Lower lobe of right lung (tissue), 2 donors: ENCODE results near the gene CBX6. TPM values are rescaled to one million over a fixed set of nuclear protein-coding genes. Genes with fewer than 3 reads are reported as not detected.

Source experiments
- ATAC-seq, 2 donors: fragments of 200-7000 bp; cut with Tn5 transposase; one replicate each; pipeline ENCODE4 v1.9.1; 2020 to 2022; ENCODE audit warnings: mild to moderate bottlenecking in 2 of 2, moderate library complexity in 2 of 2
- DNase-seq: peaks from one replicate; pipeline ENCODE4 v3.0.0-alpha.2; 2020
- H3K27ac ChIP-seq: fragments of 200-600 bp; one replicate; pipeline ENCODE4 v1.8.0; 2022
- H3K27me3 ChIP-seq: fragments of 200-600 bp; one replicate; pipeline ENCODE4 v1.8.0; 2022; ENCODE audit warnings: low read depth
- H3K36me3 ChIP-seq: fragments of 200-600 bp; one replicate; pipeline ENCODE4 v1.8.0; 2022; ENCODE audit warnings: mild to moderate bottlenecking
- H3K4me1 ChIP-seq: fragments of 200-600 bp; one replicate; pipeline ENCODE4 v1.8.0; 2022
- H3K4me3 ChIP-seq: fragments of 200-600 bp; one replicate; pipeline ENCODE4 v1.8.0; 2022; ENCODE audit warnings: mild to moderate bottlenecking
- H3K9me3 ChIP-seq: fragments of 200-600 bp; one replicate; pipeline ENCODE4 v1.8.0; 2022
- CTCF ChIP-seq: fragments of 200-600 bp; IDR thresholded peaks from one replicate; pipeline ENCODE4 v1.8.0; 2022; ENCODE audit warnings: antibody characterized with exemption, mild to moderate bottlenecking
- intact Hi-C: fragments of 100-400 bp; cut with DNase I; formaldehyde crosslinking; loops from one replicate; pipeline ENCODE4 v1.11.0; 2022
- total RNA-seq: library from RNA; stranded (reverse); fragmentation: NEBNext Ultra II Directional; extraction: Animal tissue kit (Norgen Biotek cat#: 25700); gene quantifications from one replicate; pipeline ENCODE4 v1.2.1, GENCODE V29; 2021
- donor health status: DM: no; HTN: yes; CAD: no; lungs with severe emphysema.

The CBX6 gene
- total RNA-seq, 1 donor from 2014 or later: 54.7 TPM

GRCh38 chr22:38841211-38841610 is 30.8 kb downstream of the CBX6 start:
- Histone ChIP-seq H3K4me3 (no peak overlapping the region), H3K27ac (no peak overlapping the region), H3K4me1 (peaks cover 12% of the 10 kb centered on the region), H3K36me3 (no peaks in the 10 kb centered on the region), H3K9me3 (no peaks in the 10 kb centered on the region), H3K27me3 (peaks cover 35% of the 10 kb centered on the region)
- no peak for TF ChIP-seq CTCF
- ATAC-seq (no peak), DNase-seq (no peak)
- intact Hi-C loops: no loop called here

DNA sequence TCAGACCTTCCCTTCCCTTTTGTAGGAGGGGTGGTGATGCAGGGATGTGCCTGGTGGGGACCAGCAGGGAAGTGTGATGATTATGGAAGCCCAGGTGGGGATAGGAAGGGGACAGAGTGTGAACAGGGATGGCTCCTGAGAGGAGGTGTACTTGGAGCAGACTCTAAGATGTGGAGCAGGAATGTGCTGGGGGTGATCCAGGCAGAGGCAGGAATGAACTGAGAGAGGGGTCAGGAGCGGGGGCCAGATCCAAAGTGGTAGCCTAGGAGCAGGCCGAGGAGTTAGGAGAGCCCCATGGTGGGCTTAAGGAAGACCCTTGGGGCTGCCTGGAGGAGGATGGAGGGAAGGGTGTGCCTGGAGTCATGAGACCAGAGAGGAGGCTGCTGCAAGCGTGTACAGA is 31.9 kb downstream of the CBX6 start:
- H3K27me3 ChIP-seq: peaks cover 35% of the 10 kb centered on the region
- intact Hi-C loops: no loop called here
- no peaks in the 10 kb centered on the region for H3K36me3 ChIP-seq
- DNase-seq: no peak
- no peak overlapping the region for H3K27ac ChIP-seq
- TF ChIP-seq CTCF: no peak
- H3K9me3 ChIP-seq: no peaks in the 10 kb centered on the region
- H3K4me3 ChIP-seq: no peak overlapping the region
- no peak for ATAC-seq
- H3K4me1 ChIP-seq: peaks cover 12% of the 10 kb centered on the region

DNA sequence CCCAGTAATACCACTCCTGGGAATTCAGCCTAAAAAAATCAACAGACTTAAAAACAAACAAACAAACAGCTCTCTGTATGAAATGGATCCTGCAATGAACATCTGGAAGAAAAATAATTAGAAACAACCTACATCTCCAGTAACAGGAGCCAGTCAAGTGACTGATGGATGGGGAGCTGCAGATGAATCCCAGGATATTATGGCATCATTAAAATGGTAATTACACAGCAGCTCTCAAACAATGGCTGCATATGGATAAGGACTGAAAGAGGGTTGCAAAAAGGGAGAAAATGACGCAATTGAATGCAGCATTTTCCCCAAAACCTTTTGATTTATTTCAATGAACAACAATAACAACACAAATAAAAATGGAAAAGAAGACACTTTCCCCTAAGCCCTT is 32.3 kb downstream of the CBX6 start:
- no peak for DNase-seq
- Histone ChIP-seq H3K4me1 (peaks cover 12% of the 10 kb centered on the region), H3K27ac (no peak overlapping the region), H3K4me3 (no peak overlapping the region), H3K9me3 (no peaks in the 10 kb centered on the region), H3K27me3 (peaks cover 34% of the 10 kb centered on the region), H3K36me3 (no peaks in the 10 kb centered on the region)
- no peak for ATAC-seq
- TF ChIP-seq CTCF: no peak
- intact Hi-C loops: no loop called here

GRCh38 chr22:38837414-38837928 is 34.5 kb downstream of the CBX6 start:
- no peak for TF ChIP-seq CTCF
- Histone ChIP-seq H3K27me3 (peaks cover 23% of the 10 kb centered on the region), H3K9me3 (no peaks in the 10 kb centered on the region), H3K4me1 (peaks cover 2% of the 10 kb centered on the region), H3K27ac (no peak overlapping the region), H3K4me3 (no peak overlapping the region), H3K36me3 (no peaks in the 10 kb centered on the region)
- ATAC-seq (no peak), DNase-seq (no peak)
- intact Hi-C loops: no loop called here

- ATAC-seq: no peak
- no peak overlapping the region for H3K4me3 ChIP-seq
- no peaks in the 10 kb centered on the region for H3K9me3 ChIP-seq
- H3K27ac ChIP-seq: no peak overlapping the region
- DNase-seq: no peak
- no peak for TF ChIP-seq CTCF
- no peaks in the 10 kb centered on the region for H3K4me1 ChIP-seq
- H3K27me3 ChIP-seq: peaks cover 7% of the 10 kb centered on the region
- intact Hi-C loops: no loop called here
- H3K36me3 ChIP-seq: no peaks in the 10 kb centered on the region
These were observed 36.1 kb downstream of the CBX6 start for GRCh38 chr22:38835888-38836301.

- Histone ChIP-seq H3K27me3 (peaks cover 5% of the 10 kb centered on the region), H3K4me3 (no peak overlapping the region), H3K27ac (no peak overlapping the region), H3K4me1 (no peaks in the 10 kb centered on the region), H3K36me3 (no peaks in the 10 kb centered on the region), H3K9me3 (no peaks in the 10 kb centered on the region)
- ATAC-seq (no peak), DNase-seq (peak; percentile 14)
- no peak for TF ChIP-seq CTCF
- intact Hi-C loops: no loop called here
These were observed 37.0 kb downstream of the CBX6 start for GRCh38 chr22:38834991-38835390.
